Keratinocyte (primary cell): ENCODE data around the gene CSRP3.

Experiments
- EZH2 ChIP-seq: IDR thresholded peaks from one replicate; pipeline ENCODE4 v1.6.1; 2012; ENCODE audit warnings: inconsistent platforms, mild to moderate bottlenecking, low read length, moderate library complexity
- TF ChIP-seq, protein P1 (sequence below), 3 experiments: IDR thresholded peaks in 1 of 3; conservative IDR thresholded peaks in 1 of 3; optimal IDR thresholded peaks in 1 of 3; 2 replicates in 2 of 3; 3 replicates in 1 of 3; pipeline versions ENCODE3 to v1.5.1; 2011; ENCODE audit warnings: low read length in 3 of 3, mild to moderate bottlenecking in 3 of 3, moderate library complexity in 2 of 3, control low read depth in 1 of 3, inconsistent platforms in 1 of 3; ENCODE audit not compliant: insufficient read depth in 2 of 3; ENCODE audit errors: extremely low read depth in 1 of 3

DNA sequence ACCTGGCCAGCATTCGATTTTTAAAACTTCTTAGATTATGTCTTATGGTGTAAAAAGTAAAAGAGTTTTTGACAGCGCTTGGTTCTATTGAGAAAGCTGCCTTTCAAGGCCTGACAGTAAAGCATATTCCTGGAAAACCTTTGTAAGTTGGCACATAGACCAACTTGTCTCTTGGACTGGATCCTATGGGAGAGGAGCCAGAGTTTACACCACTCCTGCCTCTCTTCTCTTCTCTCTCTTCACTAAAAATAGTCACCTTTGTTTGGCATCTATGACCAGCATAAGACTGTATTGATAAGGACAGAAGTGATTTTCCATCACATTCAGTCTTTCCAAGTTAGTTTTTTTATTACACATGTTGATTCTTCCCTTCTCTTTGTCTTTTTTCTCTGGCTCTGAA, 33.7 kb downstream of the CSRP3 start:
- TF ChIP-seq, protein P1, sequence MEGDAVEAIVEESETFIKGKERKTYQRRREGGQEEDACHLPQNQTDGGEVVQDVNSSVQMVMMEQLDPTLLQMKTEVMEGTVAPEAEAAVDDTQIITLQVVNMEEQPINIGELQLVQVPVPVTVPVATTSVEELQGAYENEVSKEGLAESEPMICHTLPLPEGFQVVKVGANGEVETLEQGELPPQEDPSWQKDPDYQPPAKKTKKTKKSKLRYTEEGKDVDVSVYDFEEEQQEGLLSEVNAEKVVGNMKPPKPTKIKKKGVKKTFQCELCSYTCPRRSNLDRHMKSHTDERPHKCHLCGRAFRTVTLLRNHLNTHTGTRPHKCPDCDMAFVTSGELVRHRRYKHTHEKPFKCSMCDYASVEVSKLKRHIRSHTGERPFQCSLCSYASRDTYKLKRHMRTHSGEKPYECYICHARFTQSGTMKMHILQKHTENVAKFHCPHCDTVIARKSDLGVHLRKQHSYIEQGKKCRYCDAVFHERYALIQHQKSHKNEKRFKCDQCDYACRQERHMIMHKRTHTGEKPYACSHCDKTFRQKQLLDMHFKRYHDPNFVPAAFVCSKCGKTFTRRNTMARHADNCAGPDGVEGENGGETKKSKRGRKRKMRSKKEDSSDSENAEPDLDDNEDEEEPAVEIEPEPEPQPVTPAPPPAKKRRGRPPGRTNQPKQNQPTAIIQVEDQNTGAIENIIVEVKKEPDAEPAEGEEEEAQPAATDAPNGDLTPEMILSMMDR (optimal IDR thresholded peaks at IDR 0.05 in 1 of 3, IDR thresholded peaks at IDR 0.05 in 1 of 3, conservative IDR thresholded peaks at IDR 0.05 in 1 of 3; ENCODE audit: extremely low read depth in 1 of 3, insufficient read depth in 2 of 3, low read length in 3 of 3) = no peak
- no peak for TF ChIP-seq EZH2
